ENCODE data around the gene ARHGAP24.

DNA sequence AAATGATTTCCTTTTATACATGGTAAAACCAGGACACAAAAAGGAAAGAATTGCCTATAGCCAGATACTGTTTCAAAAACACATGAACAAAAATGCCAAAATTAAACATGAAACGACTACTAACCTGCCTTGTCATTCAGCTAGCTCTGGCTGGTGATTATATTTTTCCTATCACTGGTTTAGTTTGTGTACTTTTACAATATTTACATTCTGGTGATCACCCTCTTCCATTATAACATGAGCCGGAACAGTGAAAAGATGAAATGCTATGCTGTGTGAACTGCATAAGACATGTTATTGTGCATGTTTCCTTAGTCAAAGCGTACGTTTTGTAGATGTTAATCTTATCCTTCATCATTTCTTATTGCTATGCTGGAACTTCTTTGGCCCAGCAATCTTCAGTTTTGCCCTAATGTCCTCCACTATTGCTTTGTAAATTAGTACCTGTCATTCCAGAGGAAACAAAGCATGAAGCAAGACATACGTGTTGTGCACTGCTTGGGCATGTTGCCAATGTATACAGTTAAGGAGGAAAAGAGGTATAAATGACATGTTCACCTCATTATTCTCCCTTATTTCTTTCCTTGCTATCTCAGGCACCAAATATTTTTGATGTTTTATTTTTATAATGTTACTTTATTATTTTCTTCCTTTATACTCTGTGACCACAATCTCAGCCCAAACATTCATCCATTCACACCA, 386.3 kb downstream of the ARHGAP24 start:
- TF ChIP-seq, protein P1, sequence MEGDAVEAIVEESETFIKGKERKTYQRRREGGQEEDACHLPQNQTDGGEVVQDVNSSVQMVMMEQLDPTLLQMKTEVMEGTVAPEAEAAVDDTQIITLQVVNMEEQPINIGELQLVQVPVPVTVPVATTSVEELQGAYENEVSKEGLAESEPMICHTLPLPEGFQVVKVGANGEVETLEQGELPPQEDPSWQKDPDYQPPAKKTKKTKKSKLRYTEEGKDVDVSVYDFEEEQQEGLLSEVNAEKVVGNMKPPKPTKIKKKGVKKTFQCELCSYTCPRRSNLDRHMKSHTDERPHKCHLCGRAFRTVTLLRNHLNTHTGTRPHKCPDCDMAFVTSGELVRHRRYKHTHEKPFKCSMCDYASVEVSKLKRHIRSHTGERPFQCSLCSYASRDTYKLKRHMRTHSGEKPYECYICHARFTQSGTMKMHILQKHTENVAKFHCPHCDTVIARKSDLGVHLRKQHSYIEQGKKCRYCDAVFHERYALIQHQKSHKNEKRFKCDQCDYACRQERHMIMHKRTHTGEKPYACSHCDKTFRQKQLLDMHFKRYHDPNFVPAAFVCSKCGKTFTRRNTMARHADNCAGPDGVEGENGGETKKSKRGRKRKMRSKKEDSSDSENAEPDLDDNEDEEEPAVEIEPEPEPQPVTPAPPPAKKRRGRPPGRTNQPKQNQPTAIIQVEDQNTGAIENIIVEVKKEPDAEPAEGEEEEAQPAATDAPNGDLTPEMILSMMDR (conservative IDR thresholded peaks at IDR 0.05; ENCODE audit: low read depth in 2 of 2): no peak
- TF ChIP-seq EZH2 (IDR thresholded peaks at IDR 0.05; ENCODE audit: low read depth, unreplicated experiment): no peak
- no peak for TF ChIP-seq POLR2AphosphoS5 (IDR thresholded peaks at IDR 0.05; ENCODE audit: low read depth)
